Small intestine (tissue), 7 donors: ENCODE data around the gene RBMS3. TPM values are rescaled to one million over a fixed set of nuclear protein-coding genes. Genes with fewer than 3 reads are reported as not detected.

ENCODE experiments used
- DNase-seq, 2 donors: peaks; one replicate each; pipeline versions ENCODE4 v3.0.0 to v3.0.0-alpha.2; 2013
- FAIRE-seq: peaks from 2 replicates; lab custom pipeline; 2012; peaks lifted over from hg19 to GRCh38; lab: Jason Lieb, UNC
- H3K27ac ChIP-seq, 3 donors: one replicate each; pipeline ENCODE4 v1.5.1; 2013; ENCODE audit warnings: low read length in 2 of 3, mild to moderate bottlenecking in 2 of 3, control low read depth in 1 of 3, inconsistent platforms in 1 of 3, low read depth in 1 of 3, moderate library complexity in 1 of 3
- H3K27me3 ChIP-seq, 3 donors: one replicate each; pipeline ENCODE4 v1.6.1; 2013; ENCODE audit warnings: low read length in 3 of 3, inconsistent platforms in 1 of 3; ENCODE audit not compliant: control insufficient read depth in 3 of 3, insufficient read depth in 3 of 3
- H3K36me3 ChIP-seq, 3 donors: one replicate each; pipeline ENCODE4 v1.6.1; 2013; ENCODE audit warnings: low read length in 3 of 3, inconsistent platforms in 1 of 3, low read depth in 1 of 3, mild to moderate bottlenecking in 1 of 3, moderate library complexity in 1 of 3; ENCODE audit not compliant: control insufficient read depth in 3 of 3, insufficient read depth in 2 of 3
- H3K4me1 ChIP-seq, 3 donors: one replicate each; pipeline ENCODE4 v1.6.1; 2013; ENCODE audit warnings: low read length in 2 of 3, inconsistent platforms in 1 of 3, low read depth in 1 of 3, mild to moderate bottlenecking in 1 of 3, moderate library complexity in 1 of 3; ENCODE audit not compliant: control insufficient read depth in 3 of 3, insufficient read depth in 2 of 3
- H3K4me3 ChIP-seq, 3 donors: one replicate each; pipeline ENCODE4 v1.5.1; 2013; ENCODE audit warnings: low read length in 3 of 3, control low read depth in 1 of 3, inconsistent platforms in 1 of 3, low read depth in 1 of 3, mild to moderate bottlenecking in 1 of 3, moderate library complexity in 1 of 3
- H3K9me3 ChIP-seq, 2 donors: one replicate each; pipeline ENCODE4 v1.6.1; 2013; ENCODE audit warnings: low read depth in 1 of 2, low read length in 1 of 2; ENCODE audit not compliant: control insufficient read depth in 2 of 2, insufficient read depth in 1 of 2
- WGBS, 3 donors: extraction: QIAGEN DNeasy Blood & Tissue Kit; methylation state at CpG; one replicate each; pipeline ENCODE4 v1.1.7; 2013; 5-methylcytosine and 5-hydroxymethylcytosine counted together
- polyA plus RNA-seq, 4 donors: library from polyadenylated mRNA; stranded (reverse) in 3 of 4; unstranded in 1 of 4; fragments of 200-250 nt in 3 of 4; fragments of 120-200 nt in 1 of 4; gene quantifications; one replicate each; pipeline versions ENCODE4 v1.2.1 to v1.2.3, GENCODE V29; 2013
- donor health status: healthy with polysubstance abuse.
- donor health status: control.
- donor health status: control.
- donor health status: Bipolar disorder and iron deficiency.
- donor health status: healthy.

RBMS3 gene
- polyA plus RNA-seq, 4 donors = 0.81 to 6.4 (median 4.8) TPM; not detected in 1

GRCh38 chr3:29281094-29281343 lies 148 bp downstream of the RBMS3 start:
- FAIRE-seq (no peak), DNase-seq (no peak)
- WGBS, 3 donors = 1 to 6% (median 4%) methylated on average over 3 of the region's 3 CpGs
- Histone ChIP-seq H3K9me3 (no peaks in the 10 kb centered on the region), H3K4me3 (peak overlapping the region in 1 of 3 donors; percentile 69), H3K36me3 (no peaks in the 10 kb centered on the region), H3K4me1 (peaks cover 0 to 5% (median 0%) of the 10 kb centered on the region in 3 donors), H3K27ac (peak overlapping the region in 2 of 3 donors; percentile 73 to 74), H3K27me3 (peaks cover 0 to 2% (median 0%) of the 10 kb centered on the region in 3 donors)

- peak; percentile 4 to 38 for DNase-seq
- Histone ChIP-seq H3K27me3 (peaks cover 0 to 2% (median 0%) of the 10 kb centered on the region in 3 donors), H3K36me3 (no peaks in the 10 kb centered on the region), H3K27ac (peak overlapping the region in 2 of 3 donors; percentile 73 to 74), H3K4me3 (peak overlapping the region; percentile 5 to 69 (median 38)), H3K4me1 (peaks cover 0 to 5% (median 0%) of the 10 kb centered on the region in 3 donors), H3K9me3 (no peaks in the 10 kb centered on the region)
- 12 to 16% (median 16%) methylated on average over 18 of the region's 18 CpGs for WGBS, 3 donors
- no peak for FAIRE-seq
These were observed 722 bp downstream of the RBMS3 start for GRCh38 chr3:29281344-29282241.

- Histone ChIP-seq H3K27me3 (peaks cover 0 to 2% (median 0%) of the 10 kb centered on the region in 3 donors), H3K36me3 (no peaks in the 10 kb centered on the region), H3K27ac (peak overlapping the region in 2 of 3 donors; percentile 73 to 74), H3K4me3 (peak overlapping the region in 2 of 3 donors; percentile 14 to 69), H3K4me1 (peaks cover 0 to 5% (median 0%) of the 10 kb centered on the region in 3 donors), H3K9me3 (no peaks in the 10 kb centered on the region)
- DNase-seq (peak in 1 of 2 donors; percentile 42), FAIRE-seq (no peak)
- 11 to 29% (median 26%) methylated on average over 13 of the region's 13 CpGs for WGBS, 3 donors
These were observed 1.8 kb downstream of the RBMS3 start for GRCh38 chr3:29282427-29283230.

GRCh38 chr3:29283231-29284119 lies 2.6 kb downstream of the RBMS3 start:
- no peaks in the 10 kb centered on the region for H3K36me3 ChIP-seq
- peaks cover 0 to 5% (median 0%) of the 10 kb centered on the region in 3 donors for H3K4me1 ChIP-seq
- H3K9me3 ChIP-seq = no peaks in the 10 kb centered on the region
- H3K4me3 ChIP-seq = peak overlapping the region in 2 of 3 donors; percentile 36 to 69
- peak overlapping the region in 2 of 3 donors; percentile 73 to 80 for H3K27ac ChIP-seq
- H3K27me3 ChIP-seq = peaks cover 0 to 2% (median 0%) of the 10 kb centered on the region in 3 donors
- 37 to 62% (median 55%) methylated on average over 4 of the region's 4 CpGs for WGBS, 3 donors
- FAIRE-seq (no peak), DNase-seq (no peak)

GRCh38 chr3:29284497-29284896 lies 3.6 kb downstream of the RBMS3 start:
- Histone ChIP-seq H3K27ac (no peak overlapping the region), H3K4me1 (peaks cover 0 to 5% (median 0%) of the 10 kb centered on the region in 3 donors), H3K4me3 (no peak overlapping the region), H3K9me3 (no peaks in the 10 kb centered on the region), H3K36me3 (no peaks in the 10 kb centered on the region), H3K27me3 (peaks cover 0 to 2% (median 0%) of the 10 kb centered on the region in 3 donors)
- no peak for FAIRE-seq
- 52 to 70% (median 70%) methylated on average over 2 of the region's 2 CpGs for whole genome bisulfite sequencing, 3 donors
- DNase-seq = no peak

GRCh38 chr3:29285471-29286071 lies 4.7 kb downstream of the RBMS3 start:
- WGBS, 3 donors = 28 to 38% (median 30%) methylated on average over 4 of the region's 4 CpGs
- Histone ChIP-seq H3K4me1 (peaks cover 0 to 5% (median 0%) of the 10 kb centered on the region in 3 donors), H3K27me3 (no peaks in the 10 kb centered on the region), H3K36me3 (no peaks in the 10 kb centered on the region), H3K4me3 (no peak overlapping the region), H3K9me3 (no peaks in the 10 kb centered on the region), H3K27ac (peak overlapping the region in 2 of 3 donors; percentile 50 to 52)
- FAIRE-seq (no peak), DNase-seq (no peak)

GRCh38 chr3:29286478-29287240 lies 5.8 kb downstream of the RBMS3 start:
- H3K27ac ChIP-seq = peak overlapping the region in 1 of 3 donors; percentile 50
- no peaks in the 10 kb centered on the region for H3K9me3 ChIP-seq
- no peaks in the 10 kb centered on the region for H3K27me3 ChIP-seq
- H3K4me1 ChIP-seq = peaks cover 0 to under 1% (median 0%) of the 10 kb centered on the region in 3 donors
- no peaks in the 10 kb centered on the region for H3K36me3 ChIP-seq
- 50 to 73% (median 62%) methylated on average over 5 of the region's 5 CpGs for WGBS, 3 donors
- no peak overlapping the region for H3K4me3 ChIP-seq
- DNase-seq (no peak), FAIRE-seq (no peak)
